ENCODE results near the gene SEPHS1. TPM values are rescaled to one million over a fixed set of nuclear protein-coding genes. Genes with fewer than 3 reads are reported as not detected.

Gene SEPHS1
- total and polyA plus RNA-seq, 2 donors (not counting 3 experiments of a cell fraction or from before 2014, with no cell fraction given) = 40.6 to 55.4 TPM

DNA sequence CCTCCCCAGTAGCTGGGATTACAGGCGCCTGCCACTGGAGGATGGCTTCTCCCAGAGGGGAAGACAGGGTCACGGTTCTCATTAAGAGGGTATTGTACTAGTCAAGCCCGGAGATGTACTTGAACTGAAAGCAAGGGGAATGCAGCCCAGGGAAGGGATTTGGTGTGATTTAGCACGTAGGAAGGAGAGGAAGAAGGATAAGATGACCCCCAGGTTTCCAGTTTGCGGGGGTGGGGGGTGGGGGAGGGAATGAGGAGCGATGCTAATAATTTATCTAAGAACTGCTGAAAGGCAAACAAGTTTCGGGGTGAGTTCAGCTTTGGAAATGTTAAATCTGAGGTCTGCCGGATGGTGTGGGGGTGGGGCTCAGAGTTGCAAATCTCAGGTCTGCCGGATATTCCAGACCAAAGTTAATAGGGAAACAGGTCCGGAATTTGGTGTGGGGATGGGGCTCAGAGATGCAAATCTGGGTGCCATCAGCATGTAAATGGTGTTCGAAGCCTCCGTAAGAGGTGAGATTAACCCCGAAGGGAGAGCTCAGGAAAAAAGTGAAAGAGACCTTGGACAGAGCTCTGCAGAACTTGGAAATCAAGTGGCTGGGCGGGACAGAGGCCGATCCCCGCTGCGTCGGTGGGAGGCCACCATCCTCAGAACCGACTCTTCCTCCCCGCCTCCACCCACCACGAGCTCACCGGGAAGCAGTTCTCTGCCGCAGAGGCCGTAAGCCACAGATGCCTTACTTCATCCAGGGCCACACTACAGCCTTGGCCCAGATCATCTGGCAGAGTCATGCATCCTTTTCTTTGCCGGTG, 1.6 kb upstream of the SEPHS1 start:
- POLR2A ChIA-PET = no interaction called here
- H4K20me1 ChIP-seq (replicated peaks; ENCODE audit: control insufficient read depth, extremely low read depth, insufficient read depth, low read length) = no peaks in the 10 kb centered on the region
- CTCF ChIA-PET = interaction anchor here (0.5 to 3.0 kb wide), 8 partner anchors 22 to 236 kb away, joined by 3 to 12 read pairs (median 6); partner anchors contain the start of genes PHYH and PRPF18
- H3K9ac ChIP-seq (replicated peaks; ENCODE audit: extremely low read depth, insufficient read depth, low read length) = no peak overlapping the region
- intact Hi-C loops (cut with micrococcal nuclease) (loop anchor here (2.0 to 5.0 kb wide), 2 partner anchors 178 to 189 kb away; partner anchors contain the start of genes BEND7 and MCM10), dilution Hi-C loops (cut with MboI; ENCODE audit: extremely low pct_ligation_motif_present, low sequenced_read_pairs) (no loop called here)
- peak overlapping the region; percentile 96 for H3K4me2 ChIP-seq (ENCODE audit: insufficient read depth, low read length)
- peak overlapping the region; percentile 25 to 74 (median 26) for H3K4me3 ChIP-seq (replicated peaks in 1 of 3; ENCODE audit: insufficient read depth in 1 of 3, low read depth in 1 of 3, low read length in 3 of 3)
- TF ChIP-seq EZH2 (IDR thresholded peaks at IDR 0.05; ENCODE audit: borderline replicate concordance, low read depth, low read length, severe bottlenecking) = peak; percentile 60
- no peak for TF ChIP-seq FOS (IDR thresholded peaks at IDR 0.05; ENCODE audit: borderline replicate concordance, insufficient read depth, low read length)
- peaks cover 0 to 2% of the 10 kb centered on the region in 2 experiments for H3K36me3 ChIP-seq (ENCODE audit: control insufficient read depth in 2 of 2, extremely low read depth in 1 of 2, insufficient read depth in 2 of 2, low read length in 2 of 2)
- H3K79me2 ChIP-seq (ENCODE audit: control insufficient read depth, insufficient read depth, low read length) = peaks cover 24% of the 10 kb centered on the region
- peaks cover 36 to 40% of the 10 kb centered on the region in 2 experiments for H3K27me3 ChIP-seq (ENCODE audit: control insufficient read depth in 2 of 2, insufficient read depth in 2 of 2, low read length in 2 of 2)
- peak; percentile 48 for DNase-seq (ENCODE audit: low read depth, low spot score)
- BruUV-seq (replicated peaks) = no TSS peak
- peak; percentile 67 for FAIRE-seq
- no peaks in the 10 kb centered on the region for H3K9me1 ChIP-seq (replicated peaks; ENCODE audit: control insufficient read depth, extremely low read depth, insufficient read depth, low read length)
- no peak overlapping the region for H3K27ac ChIP-seq (ENCODE audit: insufficient read depth, low read depth, low read length)
- no peaks in the 10 kb centered on the region for H3K9me3 ChIP-seq (replicated peaks; ENCODE audit: control insufficient read depth, insufficient read depth, low read length)
- H2AFZ ChIP-seq (ENCODE audit: low read depth, low read length) = peak overlapping the region; percentile 51
- H3K4me1 ChIP-seq (ENCODE audit: control insufficient read depth, extremely low read depth, insufficient read depth, low read length) = peaks cover 24% of the 10 kb centered on the region

- peaks cover 0 to 2% of the 10 kb centered on the region in 2 experiments for H3K36me3 ChIP-seq (ENCODE audit: control insufficient read depth in 2 of 2, extremely low read depth in 1 of 2, insufficient read depth in 2 of 2, low read length in 2 of 2)
- H3K27me3 ChIP-seq (ENCODE audit: control insufficient read depth in 2 of 2, insufficient read depth in 2 of 2, low read length in 2 of 2) = peaks cover 23 to 30% of the 10 kb centered on the region in 2 experiments
- ChIA-PET POLR2A (no interaction called here), CTCF (no interaction called here)
- no TSS peak for BruUV-seq (replicated peaks)
- H3K4me1 ChIP-seq (ENCODE audit: control insufficient read depth, extremely low read depth, insufficient read depth, low read length) = peaks cover 24% of the 10 kb centered on the region
- H3K9ac ChIP-seq (replicated peaks; ENCODE audit: extremely low read depth, insufficient read depth, low read length) = peak overlapping the region; percentile 87
- H3K9me1 ChIP-seq (replicated peaks; ENCODE audit: control insufficient read depth, extremely low read depth, insufficient read depth, low read length) = no peaks in the 10 kb centered on the region
- intact Hi-C loops (cut with micrococcal nuclease) = loop anchor here (2.0 to 5.0 kb wide), 2 partner anchors 180 to 187 kb away; partner anchors contain the start of genes BEND7 and MCM10
- TF ChIP-seq POLR2AphosphoS5 (IDR thresholded peaks at IDR 0.05; ENCODE audit: insufficient read depth, low read depth, low read length) (peak; percentile 39), GATA2 (IDR thresholded peaks at IDR 0.05; ENCODE audit: insufficient read depth, insufficient read length, low read depth, low read length) (no peak), POLR2A (IDR thresholded peaks at IDR 0.05; ENCODE audit: low read depth, low read length) (peak; percentile 20)
- TF ChIP-seq, protein P1, sequence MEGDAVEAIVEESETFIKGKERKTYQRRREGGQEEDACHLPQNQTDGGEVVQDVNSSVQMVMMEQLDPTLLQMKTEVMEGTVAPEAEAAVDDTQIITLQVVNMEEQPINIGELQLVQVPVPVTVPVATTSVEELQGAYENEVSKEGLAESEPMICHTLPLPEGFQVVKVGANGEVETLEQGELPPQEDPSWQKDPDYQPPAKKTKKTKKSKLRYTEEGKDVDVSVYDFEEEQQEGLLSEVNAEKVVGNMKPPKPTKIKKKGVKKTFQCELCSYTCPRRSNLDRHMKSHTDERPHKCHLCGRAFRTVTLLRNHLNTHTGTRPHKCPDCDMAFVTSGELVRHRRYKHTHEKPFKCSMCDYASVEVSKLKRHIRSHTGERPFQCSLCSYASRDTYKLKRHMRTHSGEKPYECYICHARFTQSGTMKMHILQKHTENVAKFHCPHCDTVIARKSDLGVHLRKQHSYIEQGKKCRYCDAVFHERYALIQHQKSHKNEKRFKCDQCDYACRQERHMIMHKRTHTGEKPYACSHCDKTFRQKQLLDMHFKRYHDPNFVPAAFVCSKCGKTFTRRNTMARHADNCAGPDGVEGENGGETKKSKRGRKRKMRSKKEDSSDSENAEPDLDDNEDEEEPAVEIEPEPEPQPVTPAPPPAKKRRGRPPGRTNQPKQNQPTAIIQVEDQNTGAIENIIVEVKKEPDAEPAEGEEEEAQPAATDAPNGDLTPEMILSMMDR (IDR thresholded peaks at IDR 0.05; ENCODE audit: extremely low read depth in 1 of 2, insufficient read depth in 1 of 2, low read depth in 1 of 2, low read length in 2 of 2) = no peak
- H3K9me3 ChIP-seq (replicated peaks; ENCODE audit: control insufficient read depth, insufficient read depth, low read length) = no peaks in the 10 kb centered on the region
- DNase-seq (ENCODE audit: low read depth, low spot score) (peak; percentile 58), FAIRE-seq (peak; percentile 15)
- no peak overlapping the region for H3K4me2 ChIP-seq (ENCODE audit: insufficient read depth, low read length)
- H3K79me2 ChIP-seq (ENCODE audit: control insufficient read depth, insufficient read depth, low read length) = peaks cover 38% of the 10 kb centered on the region
- H4K20me1 ChIP-seq (replicated peaks; ENCODE audit: control insufficient read depth, extremely low read depth, insufficient read depth, low read length) = no peaks in the 10 kb centered on the region
- peak overlapping the region; percentile 65 for H3K27ac ChIP-seq (ENCODE audit: insufficient read depth, low read depth, low read length)
- no peak overlapping the region for H2AFZ ChIP-seq (ENCODE audit: low read depth, low read length)
- peak overlapping the region in 2 of 3 experiments; percentile 82 to 84 for H3K4me3 ChIP-seq (replicated peaks in 1 of 3; ENCODE audit: insufficient read depth in 1 of 3, low read depth in 1 of 3, low read length in 3 of 3)
- dilution Hi-C loops (cut with MboI; ENCODE audit: extremely low pct_ligation_motif_present, low sequenced_read_pairs) = no loop called here
These were observed 465 bp downstream of the SEPHS1 start for GRCh38 chr10:13347500-13348156.

Data from endothelial cell of umbilical vein (primary cell).